HepG2 (cell line): Measurements from ENCODE around the gene ADCY7. TPM values are rescaled to one million over a fixed set of nuclear protein-coding genes. Genes with fewer than 3 reads are reported as not detected.

Experiments
- ATAC-seq: fragments of 200-7000 bp; cut with Tn5 transposase; 3 replicates; pipeline ENCODE4 v1.9.1; 2020; ENCODE audit warnings: mild to moderate bottlenecking, moderate library complexity
- BruUV-seq: library from RNA; stranded (reverse); fragments of 400-500 nt; replicated peaks from 2 replicates; lab custom pipeline; 2021; lab: Mats Ljungman, UMichigan
- CTCF ChIA-PET: fragments of 300-600 bp; formaldehyde crosslinking; extraction: SDS; loops from one replicate; lab custom pipeline; 2021; ENCODE audit warnings: low total read pairs, inconsistent platforms, low intra/inter-chr PET ratio; lab: Yijun Ruan, JAX
- POLR2A ChIA-PET: fragments of 350-600 bp; sonication (Branson Sonifier 250); formaldehyde crosslinking; loops from one replicate; lab custom pipeline; 2020; ENCODE audit warnings: antibody characterized with exemption, inconsistent platforms; lab: Yijun Ruan, JAX
- DNase-seq: peaks from one replicate; pipeline ENCODE4 v3.0.0-alpha.2; 2015; ENCODE audit warnings: low spot score
- FAIRE-seq: peaks from 3 replicates; lab custom pipeline; 2011; peaks lifted over from hg19 to GRCh38; lab: Jason Lieb, UNC
- H2AFZ ChIP-seq: one replicate; pipeline ENCODE4 v1.6.1; 2011; ENCODE audit warnings: low read length, inconsistent platforms
- H3K27ac ChIP-seq: fragments of 300-600 bp; 3 replicates; pipeline ENCODE4 v1.8.0; 2011; ENCODE audit warnings: mixed run types, mild to moderate bottlenecking, mixed read lengths, low read length, inconsistent platforms; ENCODE audit not compliant: insufficient read depth; ENCODE audit errors: extremely low read length
- H3K27me3 ChIP-seq, 2 experiments: fragments of 200-600 bp in 1 of 2; 2 replicates in 1 of 2; 3 replicates in 1 of 2; pipeline versions ENCODE4 v1.6.0 to v1.8.0; 2011; ENCODE audit warnings: low read length in 2 of 2, mild to moderate bottlenecking in 2 of 2, moderate library complexity in 2 of 2, inconsistent platforms in 1 of 2; ENCODE audit not compliant: insufficient read depth in 2 of 2, control insufficient read depth in 1 of 2
- H3K36me3 ChIP-seq, 2 experiments: fragments of 200-600 bp in 1 of 2; replicated peaks in 1 of 2; 2 replicates in 1 of 2; 3 replicates in 1 of 2; pipeline versions ENCODE4 v1.5.1 to v1.8.0; 2011; ENCODE audit warnings: low read length in 2 of 2, inconsistent platforms in 1 of 2; ENCODE audit not compliant: insufficient read depth in 2 of 2, control insufficient read depth in 1 of 2
- H3K4me1 ChIP-seq: 2 replicates; pipeline ENCODE4 v1.5.1; 2012; ENCODE audit warnings: low read length, inconsistent platforms; ENCODE audit not compliant: insufficient read depth
- H3K4me2 ChIP-seq: 2 replicates; pipeline ENCODE4 v1.6.0; 2011; ENCODE audit warnings: low read depth, low read length, inconsistent platforms
- H3K4me3 ChIP-seq, 3 experiments: fragments of 200-600 bp in 1 of 3; sonication (generic), shearing (Covaris generic) in 1 of 3; replicated peaks in 1 of 3; 2 replicates each; pipeline ENCODE4 v1.5.1; 2011 to 2016; ENCODE audit warnings: low read length in 3 of 3, inconsistent platforms in 2 of 3, low read depth in 2 of 3, mild to moderate bottlenecking in 2 of 3, control low read depth in 1 of 3, mixed read lengths in 1 of 3; ENCODE audit not compliant: insufficient read depth in 1 of 3
- H3K79me2 ChIP-seq: one replicate; pipeline ENCODE4 v1.6.1; 2011; ENCODE audit warnings: low read length, inconsistent platforms; ENCODE audit not compliant: insufficient read depth
- H3K9ac ChIP-seq: 2 replicates; pipeline ENCODE4 v1.6.0; 2011; ENCODE audit warnings: mild to moderate bottlenecking, low read depth, low read length, inconsistent platforms; ENCODE audit not compliant: insufficient read depth
- H3K9me3 ChIP-seq: 2 replicates; pipeline ENCODE4 v1.5.1; 2012; ENCODE audit warnings: mild to moderate bottlenecking, low read length
- H4K20me1 ChIP-seq: 2 replicates; pipeline ENCODE4 v1.6.0; 2011; ENCODE audit warnings: inconsistent platforms, mild to moderate bottlenecking, low read length, moderate library complexity; ENCODE audit not compliant: insufficient read depth
- AHR ChIP-seq: IDR thresholded peaks from 2 replicates; pipeline ENCODE4 v1.6.1; 2018; ENCODE audit warnings: missing genetic modification reagents, missing compliant biosample characterization
- HIVEP1 ChIP-seq: sonication (generic); formaldehyde crosslinking; IDR thresholded peaks from 2 replicates; pipeline ENCODE4 v1.4.0; 2020; ENCODE audit warnings: mild to moderate bottlenecking, missing genetic modification reagents
- HNRNPL ChIP-seq: fragments of 200-400 bp; formaldehyde crosslinking; IDR thresholded peaks from 2 replicates; pipeline ENCODE4 v1.6.1; 2017; ENCODE audit warnings: mild to moderate bottlenecking, low read depth, low read length
- KDM6A ChIP-seq: IDR thresholded peaks from 2 replicates; pipeline ENCODE4 v1.6.1; 2016; ENCODE audit warnings: low read depth
- MAFK ChIP-seq, 2 experiments: IDR thresholded peaks in 1 of 2; conservative IDR thresholded peaks in 1 of 2; 2 replicates each; pipeline ENCODE4 v1.6.1; 2011; ENCODE audit warnings: improper control_type of control experiment in 2 of 2, low read length in 2 of 2
- NFE2L2 ChIP-seq: fragments of 150-350 bp; IDR thresholded peaks from 2 replicates; pipeline ENCODE4 v1.6.1; 2014; ENCODE audit warnings: low read length
- NR2F2 ChIP-seq: IDR thresholded peaks from 2 replicates; pipeline ENCODE4 v1.6.1; 2012; ENCODE audit warnings: low read depth, inconsistent platforms, borderline replicate concordance
- PRDM15 ChIP-seq: sonication (generic); formaldehyde crosslinking; IDR thresholded peaks from 2 replicates; pipeline ENCODE4 v1.4.0; 2020; ENCODE audit warnings: missing genetic modification reagents
- SRSF9 ChIP-seq: fragments of 200-400 bp; formaldehyde crosslinking; IDR thresholded peaks from 2 replicates; pipeline ENCODE4 v1.6.1; 2018; ENCODE audit warnings: borderline replicate concordance, mild to moderate bottlenecking, low read depth, low read length; ENCODE audit not compliant: insufficient read depth, poor library complexity, severe bottlenecking
- TBX2 ChIP-seq: sonication (generic); formaldehyde crosslinking; IDR thresholded peaks from 2 replicates; pipeline ENCODE4 v1.5.0; 2020; ENCODE audit warnings: missing genetic modification reagents, mild to moderate bottlenecking, borderline replicate concordance
- THAP9 ChIP-seq: sonication (generic); formaldehyde crosslinking; IDR thresholded peaks from 2 replicates; pipeline ENCODE4; 2020; ENCODE audit warnings: missing genetic modification reagents, mild to moderate bottlenecking, borderline replicate concordance
- ZNF747 ChIP-seq: sonication (generic); formaldehyde crosslinking; IDR thresholded peaks from 2 replicates; pipeline ENCODE4 v1.8.1; 2023; ENCODE audit warnings: missing genetic modification reagents, mild to moderate bottlenecking, borderline replicate concordance
- ZSCAN22 ChIP-seq: sonication (generic); formaldehyde crosslinking; IDR thresholded peaks from 2 replicates; pipeline ENCODE4 v1.4.0; 2020; ENCODE audit warnings: mild to moderate bottlenecking, missing genetic modification reagents
- WGBS: methylation state at CpG from one replicate; pipeline ENCODE4 v1.1.6; 2017; ENCODE audit warnings: low lambda C conversion rate; 5-methylcytosine and 5-hydroxymethylcytosine counted together
- in situ Hi-C: cut with HindIII; loops from 2 replicates; pipeline ENCODE4 v1.10.0; 2017; ENCODE audit warnings: low pct_unique_long_range_greater_than_20kb; ENCODE audit not compliant: extremely low pct_ligation_motif_present
- intact Hi-C: fragments of 100-400 bp; cut with micrococcal nuclease; formaldehyde crosslinking; loops from one replicate; pipeline ENCODE4 v1.10.0; 2022; ENCODE audit not compliant: unreplicated experiment
- polyA plus RNA-seq, 8 experiments: library from polyadenylated mRNA; depleted of rRNA in 3 of 8; stranded (reverse) in 7 of 8; unstranded in 1 of 8; fragments of >200 nt; fragmentation: Illumina TruSeq in 4 of 8; extraction: Trizol in 4 of 8; gene quantifications; 2 replicates each; pipeline versions ENCODE4 v1.2.1 to v1.2.3, GENCODE V29; 2011 to 2016; ENCODE audit warnings: low read depth in 4 of 8, missing spikeins in 1 of 8, mixed read lengths in 1 of 8; ENCODE audit not compliant: insufficient read depth in 1 of 8
- total RNA-seq, 5 experiments: library from RNA; depleted of rRNA; stranded (reverse); fragments of >200 nt; fragmentation: Illumina TruSeq; extraction: Trizol; gene quantifications; 2 replicates each; pipeline ENCODE4 v1.2.3, GENCODE V29; 2016; ENCODE audit warnings: low read depth in 1 of 5

The ADCY7 gene
- total and polyA plus RNA-seq, 2 of the 13 experiments (the other 11 are each of a cell fraction or from before 2014, with no cell fraction given): 2.2 to 4.3 TPM

GRCh38 chr16:50261160-50261706 is 5.1 kb upstream of the ADCY7 start:
- no TSS peak for BruUV-seq
- H3K4me1 ChIP-seq: peaks cover 67% of the 10 kb centered on the region
- H3K27ac ChIP-seq: no peak overlapping the region
- peaks cover 6 to 37% of the 10 kb centered on the region in 2 experiments; a peak in 4 of 5 replicates for H3K27me3 ChIP-seq
- no peak for ATAC-seq
- peak overlapping the region in 1 of 3 experiments; percentile 57; a peak in 1 of 6 replicates for H3K4me3 ChIP-seq
- FAIRE-seq: no peak
- H3K9ac ChIP-seq: no peak overlapping the region
- in situ Hi-C loops: loop anchor here (10.0 kb wide), 1 partner anchor 404 kb away; no protein-coding TSS in a partner anchor
- H4K20me1 ChIP-seq: no peaks in the 10 kb centered on the region
- CTCF ChIA-PET: no interaction called here
- DNase-seq: no peak
- no peaks in the 10 kb centered on the region for H3K9me3 ChIP-seq
- no peak overlapping the region for H2AFZ ChIP-seq
- H3K36me3 ChIP-seq: no peaks in the 10 kb centered on the region
- H3K79me2 ChIP-seq: no peaks in the 10 kb centered on the region
- POLR2A ChIA-PET: interaction anchor here (1.6 kb wide), 1 partner anchor 36 kb away, joined by 5 read pairs; no protein-coding TSS in a partner anchor
- no peak for TF ChIP-seq HIVEP1 (CRISPR knock-in tag)
- TF ChIP-seq AHR: no peak
- TF ChIP-seq MAFK (conservative IDR thresholded peaks at IDR 0.05 in 1 of 2, IDR thresholded peaks at IDR 0.05 in 1 of 2; ENCODE audit: low read length in 2 of 2): 0 out of 4 replicates have a peak, but pooled peaks of 1 of the 2 experiments have one; percentile 18
- TF ChIP-seq PRDM15 (CRISPR knock-in tag): no peak
- no peak for TF ChIP-seq ZSCAN22 (CRISPR knock-in tag)
- no peak for TF ChIP-seq ZNF747 (CRISPR knock-in tag)
- no peak for TF ChIP-seq NFE2L2
- TF ChIP-seq SRSF9: no peak
- 0 out of 2 replicates have a peak, but pooled peaks have one; percentile 14 for TF ChIP-seq HNRNPL
- TF ChIP-seq THAP9 (CRISPR knock-in tag): peak; percentile 55; the same call in 1 of the 2 replicates
- no peak for TF ChIP-seq KDM6A (CRISPR knock-in tag)
- no peak for TF ChIP-seq TBX2
- TF ChIP-seq NR2F2: no peak
- TF ChIP-seq, all 625 proteins: peak for 3
- H3K4me2 ChIP-seq: peak overlapping the region; percentile 70
- intact Hi-C loops: no loop called here
- 72% methylated on average over 5 of the region's 9 CpGs for WGBS
